Measurements from ENCODE around the gene VPS35L. TPM values are rescaled to one million over a fixed set of nuclear protein-coding genes. Genes with fewer than 3 reads are reported as not detected.

Gene VPS35L
- total RNA-seq, 1 donor from 2014 or later, result 45.0 TPM

- Mint-ChIP-seq H3K4me3 (ENCODE audit: unreplicated experiment) (no peak overlapping the region), H3K36me3 (ENCODE audit: low read depth, unreplicated experiment) (peaks cover 23% of the 10 kb centered on the region), H3K27ac (ENCODE audit: unreplicated experiment) (peak overlapping the region; percentile 65), H3K9me3 (ENCODE audit: unreplicated experiment) (peaks cover 2% of the 10 kb centered on the region), H3K4me1 (ENCODE audit: low read depth, unreplicated experiment) (peaks cover 16% of the 10 kb centered on the region), H3K27me3 (ENCODE audit: low read depth, unreplicated experiment) (no peaks in the 10 kb centered on the region)
- Histone ChIP-seq H3K36me3 (ENCODE audit: insufficient read depth, low read length) (peaks cover 15% of the 10 kb centered on the region), H3K4me3 (ENCODE audit: insufficient read depth, low read depth, low read length) (no peak overlapping the region), H3K79me2 (ENCODE audit: insufficient read depth, low read length) (no peaks in the 10 kb centered on the region), H3K9ac (ENCODE audit: low read length) (peak overlapping the region; percentile 40), H4K20me1 (ENCODE audit: insufficient read depth, low read length) (no peaks in the 10 kb centered on the region), H3K27ac (ENCODE audit: low read depth, low read length) (peak overlapping the region; percentile 64), H3K27me3 (ENCODE audit: insufficient read depth, low read length) (no peaks in the 10 kb centered on the region), H2AFZ (ENCODE audit: low read depth, low read length) (no peak overlapping the region), H3K4me1 (ENCODE audit: insufficient read depth, low read length) (no peaks in the 10 kb centered on the region), H3K9me3 (ENCODE audit: insufficient read depth, low read depth, low read length) (no peaks in the 10 kb centered on the region), H3K4me2 (ENCODE audit: low read length) (peak overlapping the region; percentile 8)
- TF ChIP-seq, protein P1, sequence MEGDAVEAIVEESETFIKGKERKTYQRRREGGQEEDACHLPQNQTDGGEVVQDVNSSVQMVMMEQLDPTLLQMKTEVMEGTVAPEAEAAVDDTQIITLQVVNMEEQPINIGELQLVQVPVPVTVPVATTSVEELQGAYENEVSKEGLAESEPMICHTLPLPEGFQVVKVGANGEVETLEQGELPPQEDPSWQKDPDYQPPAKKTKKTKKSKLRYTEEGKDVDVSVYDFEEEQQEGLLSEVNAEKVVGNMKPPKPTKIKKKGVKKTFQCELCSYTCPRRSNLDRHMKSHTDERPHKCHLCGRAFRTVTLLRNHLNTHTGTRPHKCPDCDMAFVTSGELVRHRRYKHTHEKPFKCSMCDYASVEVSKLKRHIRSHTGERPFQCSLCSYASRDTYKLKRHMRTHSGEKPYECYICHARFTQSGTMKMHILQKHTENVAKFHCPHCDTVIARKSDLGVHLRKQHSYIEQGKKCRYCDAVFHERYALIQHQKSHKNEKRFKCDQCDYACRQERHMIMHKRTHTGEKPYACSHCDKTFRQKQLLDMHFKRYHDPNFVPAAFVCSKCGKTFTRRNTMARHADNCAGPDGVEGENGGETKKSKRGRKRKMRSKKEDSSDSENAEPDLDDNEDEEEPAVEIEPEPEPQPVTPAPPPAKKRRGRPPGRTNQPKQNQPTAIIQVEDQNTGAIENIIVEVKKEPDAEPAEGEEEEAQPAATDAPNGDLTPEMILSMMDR (IDR thresholded peaks at IDR 0.05; ENCODE audit: insufficient read depth, low read depth, low read length), result no peak
- no peak for TF ChIP-seq EZH2 (IDR thresholded peaks at IDR 0.05; ENCODE audit: insufficient read depth, low read length)
- FAIRE-seq (no peak), DNase-seq (ENCODE audit: low read depth) (peak; percentile 80)
These were observed 52.2 kb downstream of the VPS35L start for GRCh38 chr16:19607616-19608280.

- H3K9me3 Mint-ChIP-seq (ENCODE audit: unreplicated experiment), result peaks cover 2% of the 10 kb centered on the region
- Histone ChIP-seq H3K36me3 (ENCODE audit: insufficient read depth, low read length) (peaks cover 18% of the 10 kb centered on the region), H3K27ac (ENCODE audit: low read depth, low read length) (no peak overlapping the region), H3K4me1 (ENCODE audit: insufficient read depth, low read length) (no peaks in the 10 kb centered on the region), H3K4me2 (ENCODE audit: low read length) (no peak overlapping the region), H3K9ac (ENCODE audit: low read length) (no peak overlapping the region), H3K9me3 (ENCODE audit: insufficient read depth, low read depth, low read length) (no peaks in the 10 kb centered on the region), H3K79me2 (ENCODE audit: insufficient read depth, low read length) (no peaks in the 10 kb centered on the region), H4K20me1 (ENCODE audit: insufficient read depth, low read length) (no peaks in the 10 kb centered on the region), H3K4me3 (ENCODE audit: insufficient read depth, low read depth, low read length) (no peak overlapping the region), H2AFZ (ENCODE audit: low read depth, low read length) (no peak overlapping the region), H3K27me3 (ENCODE audit: insufficient read depth, low read length) (no peaks in the 10 kb centered on the region)
- H3K27ac Mint-ChIP-seq (ENCODE audit: unreplicated experiment), result no peak overlapping the region
- peak; percentile 7 for DNase-seq (ENCODE audit: low read depth)
- H3K4me1 Mint-ChIP-seq (ENCODE audit: low read depth, unreplicated experiment), result peaks cover 19% of the 10 kb centered on the region
- peaks cover 19% of the 10 kb centered on the region for H3K36me3 Mint-ChIP-seq (ENCODE audit: low read depth, unreplicated experiment)
- TF ChIP-seq, protein P1 (IDR thresholded peaks at IDR 0.05; ENCODE audit: insufficient read depth, low read depth, low read length), result no peak
- TF ChIP-seq EZH2 (IDR thresholded peaks at IDR 0.05; ENCODE audit: insufficient read depth, low read length), result no peak
- no peak for FAIRE-seq
- no peaks in the 10 kb centered on the region for H3K27me3 Mint-ChIP-seq (ENCODE audit: low read depth, unreplicated experiment)
- no peak overlapping the region for H3K4me3 Mint-ChIP-seq (ENCODE audit: unreplicated experiment)
These were observed 53.9 kb downstream of the VPS35L start for GRCh38 chr16:19609359-19609758.

- Mint-ChIP-seq H3K4me1 (ENCODE audit: low read depth, unreplicated experiment) (peaks cover 19% of the 10 kb centered on the region), H3K27ac (ENCODE audit: unreplicated experiment) (no peak overlapping the region), H3K9me3 (ENCODE audit: unreplicated experiment) (peaks cover 2% of the 10 kb centered on the region), H3K27me3 (ENCODE audit: low read depth, unreplicated experiment) (no peaks in the 10 kb centered on the region), H3K36me3 (ENCODE audit: low read depth, unreplicated experiment) (peaks cover 12% of the 10 kb centered on the region), H3K4me3 (ENCODE audit: unreplicated experiment) (no peak overlapping the region)
- no peaks in the 10 kb centered on the region for H4K20me1 ChIP-seq (ENCODE audit: insufficient read depth, low read length)
- no peak overlapping the region for H2AFZ ChIP-seq (ENCODE audit: low read depth, low read length)
- no peak overlapping the region for H3K9ac ChIP-seq (ENCODE audit: low read length)
- no peaks in the 10 kb centered on the region for H3K9me3 ChIP-seq (ENCODE audit: insufficient read depth, low read depth, low read length)
- H3K4me3 ChIP-seq (ENCODE audit: insufficient read depth, low read depth, low read length), result no peak overlapping the region
- DNase-seq (ENCODE audit: low read depth) (no peak), FAIRE-seq (no peak)
- peaks cover 18% of the 10 kb centered on the region for H3K36me3 ChIP-seq (ENCODE audit: insufficient read depth, low read length)
- H3K79me2 ChIP-seq (ENCODE audit: insufficient read depth, low read length), result no peaks in the 10 kb centered on the region
- no peak overlapping the region for H3K27ac ChIP-seq (ENCODE audit: low read depth, low read length)
- no peaks in the 10 kb centered on the region for H3K27me3 ChIP-seq (ENCODE audit: insufficient read depth, low read length)
- TF ChIP-seq, protein P1 (IDR thresholded peaks at IDR 0.05; ENCODE audit: insufficient read depth, low read depth, low read length), result no peak
- TF ChIP-seq EZH2 (IDR thresholded peaks at IDR 0.05; ENCODE audit: insufficient read depth, low read length), result no peak
- H3K4me1 ChIP-seq (ENCODE audit: insufficient read depth, low read length), result no peaks in the 10 kb centered on the region
- H3K4me2 ChIP-seq (ENCODE audit: low read length), result no peak overlapping the region
These were observed 54.7 kb downstream of the VPS35L start for GRCh38 chr16:19610200-19610599.

All from astrocyte (in vitro differentiated cells and primary cell).